Upper lobe of left lung (tissue), 6 donors: Measurements from ENCODE around the gene PEX10. TPM values are rescaled to one million over a fixed set of nuclear protein-coding genes. Genes with fewer than 3 reads are reported as not detected.

Source experiments
- ATAC-seq, 2 donors: fragments of 200-7000 bp; cut with Tn5 transposase; one replicate each; pipeline ENCODE4 v1.9.1; 2022; ENCODE audit warnings: mild to moderate bottlenecking in 2 of 2, moderate library complexity in 2 of 2; ENCODE audit not compliant: low FRiP score in 2 of 2
- DNase-seq, 2 donors: peaks; one replicate each; pipeline ENCODE4 v3.0.0-alpha.2; 2019 to 2020
- H3K27ac ChIP-seq, 4 donors: fragments of 200-600 bp; sonication (generic); one replicate each; pipeline ENCODE4 v1.5.1; 2016 to 2019
- H3K27me3 ChIP-seq, 4 donors: fragments of 200-600 bp; sonication (generic); one replicate each; pipeline ENCODE4 v1.5.1; 2017 to 2019
- H3K36me3 ChIP-seq, 4 donors: fragments of 200-600 bp; sonication (generic); one replicate each; pipeline ENCODE4 v1.5.1; 2016 to 2019
- H3K4me1 ChIP-seq, 4 donors: fragments of 200-600 bp; sonication (generic); one replicate each; pipeline ENCODE4 v1.5.1; 2018 to 2019
- H3K4me3 ChIP-seq, 4 donors: fragments of 200-600 bp; sonication (generic); one replicate each; pipeline ENCODE4 v1.5.1; 2017 to 2019; ENCODE audit warnings: mild to moderate bottlenecking in 2 of 4, moderate library complexity in 1 of 4
- H3K9me3 ChIP-seq, 4 donors: fragments of 200-600 bp; sonication (generic); one replicate each; pipeline ENCODE4 v1.5.1; 2018 to 2019
- EP300 ChIP-seq, 4 donors: sonication (generic); formaldehyde crosslinking; IDR thresholded peaks; one replicate each; pipeline ENCODE4 v1.5.1; 2017; ENCODE audit warnings: antibody characterized with exemption in 4 of 4, control low read depth in 2 of 4
- POLR2A ChIP-seq, 4 donors: fragments of 450-650 bp; IDR thresholded peaks; one replicate each; pipeline ENCODE4 v1.5.1; 2016 to 2017; ENCODE audit warnings: antibody characterized with exemption in 4 of 4, mild to moderate bottlenecking in 2 of 4
- POLR2AphosphoS5 ChIP-seq, 2 donors: sonication (generic); formaldehyde crosslinking; IDR thresholded peaks; one replicate each; pipeline ENCODE4 v1.5.1; 2017; ENCODE audit warnings: antibody characterized with exemption in 2 of 2
- whole genome bisulfite sequencing, 2 donors: methylation state at CpG; one replicate each; pipeline ENCODE4 v1.1.5; 2017 to 2018; 5-methylcytosine and 5-hydroxymethylcytosine counted together
- total RNA-seq, 6 donors: library from RNA; depleted of rRNA in 4 of 6; stranded (reverse); fragments of >200 nt in 4 of 6; gene quantifications; one replicate each; pipeline versions ENCODE4 v1.1.0 to v1.2.1, GENCODE V29; 2016 to 2021
- TF ChIP-seq, protein P1 (sequence below), 6 experiments: fragments of 450-650 bp in 4 of 6; fragments of 200-600 bp in 2 of 6; sonication (generic) in 2 of 6; IDR thresholded peaks; one replicate each; pipeline ENCODE4 v1.5.1; 2016 to 2019; ENCODE audit warnings: antibody characterized with exemption in 6 of 6
- donor health status: DM: no; HTN: no; CAD: no; lungs with moderate emphysema.
- donor health status: DM: no; HTN: yes; CAD: no; lungs with severe emphysema.

PEX10 gene
- total RNA-seq, 6 donors from 2014 or later: 15.7 to 32.1 (median 19.9) TPM

DNA sequence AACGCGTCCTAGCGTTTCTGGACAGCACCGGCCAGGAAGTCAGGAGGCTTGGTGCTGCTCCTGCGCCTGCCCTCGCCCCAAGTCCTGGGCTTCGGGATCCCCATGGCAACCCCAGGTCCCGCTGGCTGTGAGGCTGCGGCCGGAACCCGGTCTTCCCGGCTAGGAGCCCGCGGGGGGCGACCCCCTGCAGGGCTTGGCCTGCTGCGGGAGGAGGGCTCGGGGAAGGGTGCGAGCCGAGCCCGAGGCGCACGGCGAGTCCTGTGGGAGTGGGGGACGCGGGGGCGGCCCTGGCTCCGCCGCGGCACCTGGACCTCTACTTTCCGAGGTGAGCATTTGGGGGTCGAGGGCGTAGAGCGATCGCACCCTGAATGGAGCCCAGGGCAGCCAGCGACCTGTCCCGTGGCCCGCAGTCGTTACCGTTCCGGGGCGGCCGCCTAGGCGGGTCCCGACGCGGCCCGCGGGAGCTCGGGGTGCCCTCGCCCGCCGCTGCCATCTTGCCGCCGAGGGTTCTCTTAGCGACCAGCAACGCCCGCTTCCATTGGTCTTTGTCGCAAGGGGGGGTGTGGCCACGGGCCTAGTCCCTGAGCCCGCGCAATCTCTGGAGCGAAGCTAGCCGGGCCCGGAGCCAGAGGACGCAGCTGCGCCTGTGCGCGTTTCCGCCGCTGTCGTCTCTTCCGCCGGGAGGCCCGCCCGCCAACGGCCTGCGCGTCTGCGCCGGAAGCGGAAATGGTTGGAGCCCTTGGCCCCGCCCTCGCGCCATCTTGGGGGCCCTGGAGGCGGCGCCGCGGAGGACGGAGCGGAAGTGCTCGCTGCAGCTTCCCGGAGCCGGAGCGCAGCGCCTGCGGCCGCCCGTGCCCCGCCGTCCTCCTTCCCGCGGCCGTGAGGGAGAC is 21.1 kb downstream of the PEX10 start, which contains the start of the genes MORN1 and RER1:
TSS of gene MORN1 (minus strand) at position 514 of the 890 bp plus-strand sequence. CDS start at position 493, 21 bp downstream.
TSS of gene RER1 (plus strand) at position 801 of the 890 bp plus-strand sequence. CDS start 3,950 bp downstream, outside the sequence.
- 0% methylated on average over 18 to 24 of the region's 103 CpGs for WGBS, 2 donors
- TF ChIP-seq POLR2AphosphoS5 (IDR thresholded peaks at IDR 0.05): peak; percentile 92 to 97
- peak in 1 of 4 donors; percentile 74 for TF ChIP-seq EP300 (IDR thresholded peaks at IDR 0.05)
- TF ChIP-seq, protein P1, sequence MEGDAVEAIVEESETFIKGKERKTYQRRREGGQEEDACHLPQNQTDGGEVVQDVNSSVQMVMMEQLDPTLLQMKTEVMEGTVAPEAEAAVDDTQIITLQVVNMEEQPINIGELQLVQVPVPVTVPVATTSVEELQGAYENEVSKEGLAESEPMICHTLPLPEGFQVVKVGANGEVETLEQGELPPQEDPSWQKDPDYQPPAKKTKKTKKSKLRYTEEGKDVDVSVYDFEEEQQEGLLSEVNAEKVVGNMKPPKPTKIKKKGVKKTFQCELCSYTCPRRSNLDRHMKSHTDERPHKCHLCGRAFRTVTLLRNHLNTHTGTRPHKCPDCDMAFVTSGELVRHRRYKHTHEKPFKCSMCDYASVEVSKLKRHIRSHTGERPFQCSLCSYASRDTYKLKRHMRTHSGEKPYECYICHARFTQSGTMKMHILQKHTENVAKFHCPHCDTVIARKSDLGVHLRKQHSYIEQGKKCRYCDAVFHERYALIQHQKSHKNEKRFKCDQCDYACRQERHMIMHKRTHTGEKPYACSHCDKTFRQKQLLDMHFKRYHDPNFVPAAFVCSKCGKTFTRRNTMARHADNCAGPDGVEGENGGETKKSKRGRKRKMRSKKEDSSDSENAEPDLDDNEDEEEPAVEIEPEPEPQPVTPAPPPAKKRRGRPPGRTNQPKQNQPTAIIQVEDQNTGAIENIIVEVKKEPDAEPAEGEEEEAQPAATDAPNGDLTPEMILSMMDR (IDR thresholded peaks at IDR 0.05): peak in 2 of 6 experiments; percentile 13 to 30
- TF ChIP-seq POLR2A (IDR thresholded peaks at IDR 0.05): peak in 3 of 4 donors; percentile 75 to 94 (median 81)
- DNase-seq (peak; percentile 99 to 100), ATAC-seq (peak; percentile 97 to 98)
- Histone ChIP-seq H3K4me1 (peaks cover 27 to 41% (median 33%) of the 10 kb centered on the region in 4 donors), H3K4me3 (peak within 1 kb of the TSS; percentile 88 to 100 (median 100)), H3K27ac (peak within 1 kb of the TSS; percentile 89 to 93 (median 90)), H3K9me3 (no peaks in the 10 kb centered on the region), H3K36me3 (peaks cover 3 to 36% (median 8%) of the 10 kb centered on the region in 4 donors), H3K27me3 (no peaks in the 10 kb centered on the region)

DNA sequence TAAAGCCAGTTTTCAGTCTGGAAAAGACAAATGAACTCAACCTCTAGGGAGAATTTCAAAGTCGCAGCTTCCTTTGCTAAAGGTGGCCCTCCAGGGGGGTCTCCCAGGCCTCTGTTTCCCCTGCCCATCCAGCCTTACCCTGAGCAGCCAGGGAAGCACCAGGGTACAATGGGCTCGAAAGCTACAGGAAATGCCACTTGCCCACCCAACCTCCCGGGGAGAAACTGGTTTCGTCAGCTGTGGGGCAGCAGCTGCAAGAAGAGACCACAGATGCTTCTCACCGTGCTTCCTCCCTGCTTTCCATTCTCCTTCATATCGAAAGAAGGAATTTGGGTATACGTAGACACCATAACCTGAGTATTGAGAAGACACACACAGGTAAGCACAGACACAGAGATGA is 22.7 kb downstream of the PEX10 start:
- TF ChIP-seq EP300 (IDR thresholded peaks at IDR 0.05) (no peak), POLR2AphosphoS5 (IDR thresholded peaks at IDR 0.05) (no peak), POLR2A (IDR thresholded peaks at IDR 0.05) (no peak)
- TF ChIP-seq, protein P1 (IDR thresholded peaks at IDR 0.05): no peak
- no peaks in the 10 kb centered on the region for H3K9me3 ChIP-seq
- no peak overlapping the region for H3K4me3 ChIP-seq
- ATAC-seq: no peak
- no peaks in the 10 kb centered on the region for H3K27me3 ChIP-seq
- no peak for DNase-seq
- WGBS, 2 donors: 82 to 85% methylated on average over 7 of the region's 7 CpGs
- peaks cover 27 to 38% (median 31%) of the 10 kb centered on the region in 4 donors for H3K4me1 ChIP-seq
- peaks cover 0 to 22% (median 0%) of the 10 kb centered on the region in 4 donors for H3K36me3 ChIP-seq
- H3K27ac ChIP-seq: no peak overlapping the region

DNA sequence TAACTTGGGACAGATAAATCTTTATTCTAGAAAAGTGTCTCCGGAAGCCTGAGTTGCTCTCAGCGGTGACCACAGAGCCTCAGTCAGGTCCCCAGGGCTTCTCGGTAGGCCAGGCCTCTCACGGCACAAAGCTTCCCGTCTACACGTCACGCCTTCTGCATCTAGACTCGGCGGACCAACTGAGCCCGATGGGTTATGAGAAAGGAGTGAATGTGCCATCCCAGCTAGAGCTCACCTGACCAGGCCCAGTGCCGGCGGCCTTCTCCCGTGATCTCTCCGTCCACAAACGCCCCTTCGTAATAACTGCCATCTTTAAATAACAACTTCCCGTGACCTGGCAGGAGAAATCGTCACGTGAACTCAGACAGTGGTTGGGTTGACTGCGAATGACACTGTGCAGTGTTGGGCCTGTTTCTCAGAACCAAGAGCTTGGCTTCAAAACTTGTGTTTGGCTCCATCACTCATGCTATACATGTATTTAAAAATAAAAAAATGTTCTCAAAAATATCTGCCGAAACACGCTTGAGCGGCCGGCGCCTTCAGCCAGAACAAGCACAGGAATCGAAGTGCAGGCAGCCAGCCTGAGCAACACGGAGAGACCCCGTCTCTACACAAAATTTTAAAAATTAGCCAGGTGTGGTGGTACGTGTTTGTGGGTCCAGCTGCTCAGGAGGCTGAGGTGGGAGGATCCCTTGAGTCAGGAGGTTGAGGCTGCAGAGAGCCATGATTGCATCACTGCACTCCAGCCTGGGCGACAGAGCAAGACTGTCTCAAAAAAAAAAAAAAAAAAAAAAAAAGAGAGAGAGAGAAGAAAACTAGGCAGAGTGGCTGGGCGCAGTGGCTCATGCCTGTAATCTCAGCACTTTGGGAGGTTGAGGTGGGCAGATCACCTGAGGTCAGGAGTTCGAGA is 24.1 kb downstream of the PEX10 start:
- Histone ChIP-seq H3K9me3 (no peaks in the 10 kb centered on the region), H3K4me3 (no peak overlapping the region), H3K27me3 (no peaks in the 10 kb centered on the region), H3K4me1 (peaks cover 19 to 24% (median 22%) of the 10 kb centered on the region in 4 donors), H3K36me3 (peaks cover 0 to 10% (median 0%) of the 10 kb centered on the region in 4 donors), H3K27ac (no peak overlapping the region)
- DNase-seq (no peak), ATAC-seq (no peak)
- TF ChIP-seq, protein P1 (IDR thresholded peaks at IDR 0.05): no peak
- TF ChIP-seq EP300 (IDR thresholded peaks at IDR 0.05): no peak
- TF ChIP-seq POLR2AphosphoS5 (IDR thresholded peaks at IDR 0.05): no peak
- TF ChIP-seq POLR2A (IDR thresholded peaks at IDR 0.05): no peak
- 94% methylated on average over 32 of the region's 32 CpGs for WGBS, 2 donors

DNA sequence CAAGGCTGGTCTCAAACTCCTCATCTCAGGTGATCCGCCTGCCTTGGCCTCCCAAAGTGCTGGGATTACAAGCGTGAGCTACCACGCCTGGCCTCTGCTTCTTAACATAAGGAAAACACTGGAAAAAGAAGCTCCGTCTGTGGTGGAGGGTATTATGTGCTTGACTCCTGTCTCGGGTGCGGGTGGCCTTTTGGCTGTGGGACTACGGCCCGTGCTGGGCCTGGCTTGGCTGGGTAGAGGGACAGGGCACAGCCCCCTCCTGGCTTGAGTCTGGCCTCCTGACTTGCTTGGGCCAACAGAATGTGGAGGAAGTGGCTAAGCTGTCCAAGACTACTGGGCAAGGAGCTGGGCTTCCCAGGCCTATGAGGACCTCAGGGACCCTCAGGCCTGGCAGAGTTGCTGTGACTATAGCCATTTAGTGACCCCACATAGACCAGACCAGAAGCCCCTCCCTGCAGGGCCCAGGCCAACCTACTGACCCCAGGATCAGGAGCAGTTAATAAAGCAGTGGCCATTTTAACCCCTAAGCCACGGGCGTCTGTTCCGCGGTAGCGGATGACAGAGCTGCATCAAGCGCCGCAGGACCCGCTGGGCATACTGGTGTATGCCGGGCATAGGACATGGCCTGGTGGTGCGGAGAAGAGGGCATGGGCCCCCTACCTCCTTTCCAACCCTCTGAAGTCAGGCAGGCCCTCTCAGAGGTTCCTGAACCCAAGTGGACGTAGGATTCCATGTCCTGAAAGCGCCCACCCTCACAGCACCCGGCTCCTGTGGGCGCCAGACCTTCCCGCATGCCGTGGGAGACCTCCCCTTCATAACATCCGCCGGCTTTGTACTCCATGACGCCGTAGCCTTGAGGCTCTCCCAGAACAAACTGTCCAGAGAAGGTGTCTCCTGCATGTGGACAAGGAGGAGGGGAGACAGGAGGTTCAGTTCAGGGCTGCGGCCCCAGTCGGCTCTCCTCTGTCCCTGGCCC is 25.4 kb downstream of the PEX10 start:
- H3K4me1 ChIP-seq: peaks cover 8 to 15% (median 11%) of the 10 kb centered on the region in 4 donors
- no peak overlapping the region for H3K27ac ChIP-seq
- DNase-seq: no peak
- ATAC-seq: no peak
- TF ChIP-seq POLR2A (IDR thresholded peaks at IDR 0.05): no peak
- TF ChIP-seq, protein P1 (IDR thresholded peaks at IDR 0.05): no peak
- no peak for TF ChIP-seq POLR2AphosphoS5 (IDR thresholded peaks at IDR 0.05)
- no peak for TF ChIP-seq EP300 (IDR thresholded peaks at IDR 0.05)
- H3K36me3 ChIP-seq: peaks cover 0 to 7% (median 0%) of the 10 kb centered on the region in 4 donors
- 96 to 98% methylated on average over 7 to 30 of the region's 30 CpGs for whole genome bisulfite sequencing, 2 donors
- H3K9me3 ChIP-seq: no peaks in the 10 kb centered on the region
- H3K4me3 ChIP-seq: no peak overlapping the region
- H3K27me3 ChIP-seq: no peaks in the 10 kb centered on the region
